HG03060 (cell line): ENCODE data around the gene NDUFB5.

ENCODE experiments used
- ATAC-seq: cut with Tn5 transposase; IDR thresholded peaks from one replicate; pipeline ENCODE4 v1.9.1; 2021; ENCODE audit warnings: low read depth, moderate number of reproducible peaks; ENCODE audit not compliant: unreplicated experiment

Gene NDUFB5

GRCh38 chr3:179672918-179673317 lies 68.3 kb downstream of the NDUFB5 start:
- ATAC-seq: no peak

DNA sequence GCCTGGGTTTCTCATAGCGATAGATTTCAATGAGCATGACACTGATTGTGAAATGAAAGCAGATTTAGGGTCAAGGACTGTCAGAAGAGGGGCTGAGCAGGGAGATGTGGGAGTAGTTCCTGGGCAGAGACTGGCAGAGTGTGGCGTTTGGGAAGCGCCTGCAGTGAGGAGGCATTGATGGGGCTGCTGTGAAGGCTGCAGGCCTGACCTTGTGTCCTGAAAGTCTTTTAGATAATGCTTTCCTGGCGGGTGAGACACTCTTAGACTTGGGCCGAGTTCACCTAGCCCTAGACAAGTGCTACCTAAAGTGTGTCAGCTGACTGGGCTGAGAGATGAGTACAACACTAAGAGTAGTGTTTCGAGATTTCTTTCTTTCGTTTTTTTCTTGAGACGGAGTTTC lies 68.9 kb downstream of the NDUFB5 start:
- no peak for ATAC-seq

DNA sequence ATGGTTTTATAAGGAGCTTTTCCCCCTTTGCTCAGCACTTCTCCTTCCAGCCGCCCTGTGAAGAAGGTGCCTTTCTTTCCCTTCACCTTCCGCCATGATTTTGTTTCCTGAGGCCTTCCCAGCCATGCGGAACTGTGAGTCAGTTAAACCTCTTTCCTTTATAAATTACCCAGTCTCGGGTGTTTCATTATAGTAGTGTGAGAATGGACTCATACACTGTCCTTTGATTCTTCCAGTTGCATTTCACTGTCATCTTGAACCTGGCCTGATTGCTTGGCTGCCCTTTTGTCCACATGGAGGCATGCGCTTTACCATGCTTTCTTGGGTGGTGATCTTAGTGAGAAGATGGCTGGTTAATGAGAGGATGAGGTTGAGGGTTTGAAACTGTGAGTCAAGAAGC lies 71.5 kb downstream of the NDUFB5 start:
- no peak for ATAC-seq
